GM21737 (cell line): Measurements from ENCODE around the gene COL28A1.
"Not testable (repeated sequence)": the region's sequence is repeated elsewhere in the genome, so short reads cannot be mapped to it uniquely, and the experiment has no call there.

ENCODE experiments used
- ATAC-seq: cut with Tn5 transposase; IDR thresholded peaks from one replicate; pipeline ENCODE4 v1.9.1; 2021; ENCODE audit warnings: mild to moderate bottlenecking, moderate library complexity; ENCODE audit not compliant: unreplicated experiment

Gene COL28A1

GRCh38 chr7:7422641-7423040, 113.0 kb downstream of the COL28A1 start:
- ATAC-seq = no peak

- no peak for ATAC-seq
Observed at GRCh38 chr7:7421826-7422225, 113.8 kb downstream of the COL28A1 start.

- ATAC-seq = no peak
Observed at GRCh38 chr7:7418997-7419396, 116.7 kb downstream of the COL28A1 start.

GRCh38 chr7:7417851-7418250, 117.8 kb downstream of the COL28A1 start:
- ATAC-seq = no peak

GRCh38 chr7:7417414-7417813, 118.3 kb downstream of the COL28A1 start:
- no peak for ATAC-seq

- no peak for ATAC-seq
Observed at GRCh38 chr7:7416031-7416858, 119.4 kb downstream of the COL28A1 start.

- no peak for ATAC-seq
Observed at GRCh38 chr7:7414791-7415603, 120.7 kb downstream of the COL28A1 start.

- ATAC-seq = no peak
Observed at GRCh38 chr7:7408001-7408770, 127.5 kb downstream of the COL28A1 start.

GRCh38 chr7:7405461-7405860, 130.2 kb downstream of the COL28A1 start:
- ATAC-seq = no peak

- no peak for ATAC-seq
Observed at GRCh38 chr7:7399707-7400106, 136.0 kb downstream of the COL28A1 start.

GRCh38 chr7:7395785-7396184, 139.9 kb downstream of the COL28A1 start:
- no peak for ATAC-seq

GRCh38 chr7:7388164-7388563, 147.5 kb downstream of the COL28A1 start:
- ATAC-seq = not testable (repeated sequence)

- ATAC-seq = no peak
Observed at GRCh38 chr7:7385421-7385820, 150.3 kb downstream of the COL28A1 start.

GRCh38 chr7:7384228-7384627, 151.4 kb downstream of the COL28A1 start:
- ATAC-seq = no peak

GRCh38 chr7:7375538-7375937, 160.1 kb downstream of the COL28A1 start:
- no peak for ATAC-seq

GRCh38 chr7:7370076-7370475, 165.6 kb downstream of the COL28A1 start:
- ATAC-seq = no peak

GRCh38 chr7:7369134-7369533, 166.5 kb downstream of the COL28A1 start:
- no peak for ATAC-seq

GRCh38 chr7:7354674-7355073, 181.0 kb downstream of the COL28A1 start:
- ATAC-seq = no peak

GRCh38 chr7:7352845-7353244, 182.8 kb downstream of the COL28A1 start:
- no peak for ATAC-seq

- no peak for ATAC-seq
Observed at GRCh38 chr7:7351832-7352231, 183.8 kb downstream of the COL28A1 start.

GRCh38 chr7:7351156-7351555, 184.5 kb downstream of the COL28A1 start:
- ATAC-seq = no peak
